Esophagus muscularis mucosa (tissue), 4 donors: Measurements from ENCODE around the gene CSNK1D.

Experiments
- EP300 ChIP-seq: sonication (generic); formaldehyde crosslinking; IDR thresholded peaks from one replicate; pipeline ENCODE4 v1.6.1; 2017; ENCODE audit warnings: antibody characterized with exemption
- POLR2A ChIP-seq: fragments of 450-650 bp; IDR thresholded peaks from one replicate; pipeline ENCODE4 v1.6.1; 2017; ENCODE audit warnings: antibody characterized with exemption, moderate library complexity, mild to moderate bottlenecking, low read depth
- POLR2AphosphoS5 ChIP-seq, 2 donors: sonication (generic); formaldehyde crosslinking; IDR thresholded peaks; one replicate each; pipeline ENCODE4 v1.6.1; 2017; ENCODE audit warnings: antibody characterized with exemption in 2 of 2
- TF ChIP-seq, protein P1 (sequence below), 3 experiments: fragments of 200-600 bp in 2 of 3; fragments of 450-650 bp in 1 of 3; sonication (generic) in 2 of 3; IDR thresholded peaks; one replicate each; pipeline ENCODE4 v1.5.1; 2017 to 2019; ENCODE audit warnings: antibody characterized with exemption in 3 of 3, mild to moderate bottlenecking in 2 of 3, moderate library complexity in 1 of 3

DNA sequence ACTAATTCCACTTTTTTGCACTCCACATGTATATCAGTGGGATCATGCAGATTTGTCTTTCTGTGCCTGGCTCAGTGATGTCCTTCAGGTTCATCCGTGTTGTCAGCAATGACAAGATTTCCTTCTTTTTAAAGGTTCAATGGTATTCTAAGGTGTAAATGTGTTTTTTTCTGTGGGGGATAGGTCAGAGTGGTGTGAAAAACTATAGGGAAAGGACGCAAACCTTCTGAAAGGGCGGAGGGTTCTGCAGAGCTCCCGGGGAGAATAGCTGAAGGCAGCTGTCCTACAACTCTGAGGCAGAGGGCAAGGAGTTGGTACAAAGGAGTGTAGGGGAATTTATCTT lies 21.9 kb upstream of the CSNK1D start:
- no peak for TF ChIP-seq POLR2AphosphoS5 (IDR thresholded peaks at IDR 0.05)
- no peak for TF ChIP-seq EP300
- TF ChIP-seq, protein P1, sequence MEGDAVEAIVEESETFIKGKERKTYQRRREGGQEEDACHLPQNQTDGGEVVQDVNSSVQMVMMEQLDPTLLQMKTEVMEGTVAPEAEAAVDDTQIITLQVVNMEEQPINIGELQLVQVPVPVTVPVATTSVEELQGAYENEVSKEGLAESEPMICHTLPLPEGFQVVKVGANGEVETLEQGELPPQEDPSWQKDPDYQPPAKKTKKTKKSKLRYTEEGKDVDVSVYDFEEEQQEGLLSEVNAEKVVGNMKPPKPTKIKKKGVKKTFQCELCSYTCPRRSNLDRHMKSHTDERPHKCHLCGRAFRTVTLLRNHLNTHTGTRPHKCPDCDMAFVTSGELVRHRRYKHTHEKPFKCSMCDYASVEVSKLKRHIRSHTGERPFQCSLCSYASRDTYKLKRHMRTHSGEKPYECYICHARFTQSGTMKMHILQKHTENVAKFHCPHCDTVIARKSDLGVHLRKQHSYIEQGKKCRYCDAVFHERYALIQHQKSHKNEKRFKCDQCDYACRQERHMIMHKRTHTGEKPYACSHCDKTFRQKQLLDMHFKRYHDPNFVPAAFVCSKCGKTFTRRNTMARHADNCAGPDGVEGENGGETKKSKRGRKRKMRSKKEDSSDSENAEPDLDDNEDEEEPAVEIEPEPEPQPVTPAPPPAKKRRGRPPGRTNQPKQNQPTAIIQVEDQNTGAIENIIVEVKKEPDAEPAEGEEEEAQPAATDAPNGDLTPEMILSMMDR (IDR thresholded peaks at IDR 0.05) = no peak
- TF ChIP-seq POLR2A = no peak
